HepG2 (cell line): ENCODE data around the gene MIDN. TPM values are rescaled to one million over a fixed set of nuclear protein-coding genes. Genes with fewer than 3 reads are reported as not detected.

Experiments
- ATAC-seq: fragments of 200-7000 bp; cut with Tn5 transposase; 3 replicates; pipeline ENCODE4 v1.9.1; 2020; ENCODE audit warnings: mild to moderate bottlenecking, moderate library complexity
- BruUV-seq: library from RNA; stranded (reverse); fragments of 400-500 nt; replicated peaks from 2 replicates; lab custom pipeline; 2021; lab: Mats Ljungman, UMichigan
- CTCF ChIA-PET: fragments of 300-600 bp; formaldehyde crosslinking; extraction: SDS; loops from one replicate; lab custom pipeline; 2021; ENCODE audit warnings: low total read pairs, inconsistent platforms, low intra/inter-chr PET ratio; lab: Yijun Ruan, JAX
- POLR2A ChIA-PET: fragments of 350-600 bp; sonication (Branson Sonifier 250); formaldehyde crosslinking; loops from one replicate; lab custom pipeline; 2020; ENCODE audit warnings: antibody characterized with exemption, inconsistent platforms; lab: Yijun Ruan, JAX
- DNase-seq: peaks from one replicate; pipeline ENCODE4 v3.0.0-alpha.2; 2015; ENCODE audit warnings: low spot score
- FAIRE-seq: peaks from 3 replicates; lab custom pipeline; 2011; peaks lifted over from hg19 to GRCh38; lab: Jason Lieb, UNC
- H2AFZ ChIP-seq: one replicate; pipeline ENCODE4 v1.6.1; 2011; ENCODE audit warnings: low read length, inconsistent platforms
- H3K27ac ChIP-seq: fragments of 300-600 bp; 3 replicates; pipeline ENCODE4 v1.8.0; 2011; ENCODE audit warnings: mixed run types, mild to moderate bottlenecking, mixed read lengths, low read length, inconsistent platforms; ENCODE audit not compliant: insufficient read depth; ENCODE audit errors: extremely low read length
- H3K27me3 ChIP-seq, 2 experiments: fragments of 200-600 bp in 1 of 2; 2 replicates in 1 of 2; 3 replicates in 1 of 2; pipeline versions ENCODE4 v1.6.0 to v1.8.0; 2011; ENCODE audit warnings: low read length in 2 of 2, mild to moderate bottlenecking in 2 of 2, moderate library complexity in 2 of 2, inconsistent platforms in 1 of 2; ENCODE audit not compliant: insufficient read depth in 2 of 2, control insufficient read depth in 1 of 2
- H3K36me3 ChIP-seq, 2 experiments: fragments of 200-600 bp in 1 of 2; replicated peaks in 1 of 2; 2 replicates in 1 of 2; 3 replicates in 1 of 2; pipeline versions ENCODE4 v1.5.1 to v1.8.0; 2011; ENCODE audit warnings: low read length in 2 of 2, inconsistent platforms in 1 of 2; ENCODE audit not compliant: insufficient read depth in 2 of 2, control insufficient read depth in 1 of 2
- H3K4me1 ChIP-seq: 2 replicates; pipeline ENCODE4 v1.5.1; 2012; ENCODE audit warnings: low read length, inconsistent platforms; ENCODE audit not compliant: insufficient read depth
- H3K4me2 ChIP-seq: 2 replicates; pipeline ENCODE4 v1.6.0; 2011; ENCODE audit warnings: low read depth, low read length, inconsistent platforms
- H3K4me3 ChIP-seq, 3 experiments: fragments of 200-600 bp in 1 of 3; sonication (generic), shearing (Covaris generic) in 1 of 3; replicated peaks in 1 of 3; 2 replicates each; pipeline ENCODE4 v1.5.1; 2011 to 2016; ENCODE audit warnings: low read length in 3 of 3, inconsistent platforms in 2 of 3, low read depth in 2 of 3, mild to moderate bottlenecking in 2 of 3, control low read depth in 1 of 3, mixed read lengths in 1 of 3; ENCODE audit not compliant: insufficient read depth in 1 of 3
- H3K79me2 ChIP-seq: one replicate; pipeline ENCODE4 v1.6.1; 2011; ENCODE audit warnings: low read length, inconsistent platforms; ENCODE audit not compliant: insufficient read depth
- H3K9ac ChIP-seq: 2 replicates; pipeline ENCODE4 v1.6.0; 2011; ENCODE audit warnings: mild to moderate bottlenecking, low read depth, low read length, inconsistent platforms; ENCODE audit not compliant: insufficient read depth
- H3K9me3 ChIP-seq: 2 replicates; pipeline ENCODE4 v1.5.1; 2012; ENCODE audit warnings: mild to moderate bottlenecking, low read length
- H4K20me1 ChIP-seq: 2 replicates; pipeline ENCODE4 v1.6.0; 2011; ENCODE audit warnings: inconsistent platforms, mild to moderate bottlenecking, low read length, moderate library complexity; ENCODE audit not compliant: insufficient read depth
- PRDM15 ChIP-seq: sonication (generic); formaldehyde crosslinking; IDR thresholded peaks from 2 replicates; pipeline ENCODE4 v1.4.0; 2020; ENCODE audit warnings: missing genetic modification reagents
- TEAD3 ChIP-seq: optimal IDR thresholded peaks from 2 replicates; pipeline ENCODE3; 2016; ENCODE audit warnings: borderline replicate concordance
- YEATS4 ChIP-seq: sonication (generic); formaldehyde crosslinking; IDR thresholded peaks from 2 replicates; pipeline ENCODE4 v1.4.0; 2020; ENCODE audit warnings: missing genetic modification reagents, borderline replicate concordance
- ZNF121 ChIP-seq: sonication (generic); formaldehyde crosslinking; IDR thresholded peaks from 2 replicates; pipeline ENCODE4 v1.5.0; 2020; ENCODE audit warnings: mild to moderate bottlenecking, missing genetic modification reagents
- WGBS: methylation state at CpG from one replicate; pipeline ENCODE4 v1.1.6; 2017; ENCODE audit warnings: low lambda C conversion rate; 5-methylcytosine and 5-hydroxymethylcytosine counted together
- in situ Hi-C: cut with HindIII; loops from 2 replicates; pipeline ENCODE4 v1.10.0; 2017; ENCODE audit warnings: low pct_unique_long_range_greater_than_20kb; ENCODE audit not compliant: extremely low pct_ligation_motif_present
- intact Hi-C: fragments of 100-400 bp; cut with micrococcal nuclease; formaldehyde crosslinking; loops from one replicate; pipeline ENCODE4 v1.10.0; 2022; ENCODE audit not compliant: unreplicated experiment
- polyA plus RNA-seq, 8 experiments: library from polyadenylated mRNA; depleted of rRNA in 3 of 8; stranded (reverse) in 7 of 8; unstranded in 1 of 8; fragments of >200 nt; fragmentation: Illumina TruSeq in 4 of 8; extraction: Trizol in 4 of 8; gene quantifications; 2 replicates each; pipeline versions ENCODE4 v1.2.1 to v1.2.3, GENCODE V29; 2011 to 2016; ENCODE audit warnings: low read depth in 4 of 8, missing spikeins in 1 of 8, mixed read lengths in 1 of 8; ENCODE audit not compliant: insufficient read depth in 1 of 8
- total RNA-seq, 5 experiments: library from RNA; depleted of rRNA; stranded (reverse); fragments of >200 nt; fragmentation: Illumina TruSeq; extraction: Trizol; gene quantifications; 2 replicates each; pipeline ENCODE4 v1.2.3, GENCODE V29; 2016; ENCODE audit warnings: low read depth in 1 of 5
- TF ChIP-seq, protein P1 (sequence below): sonication (generic); formaldehyde crosslinking; IDR thresholded peaks from 2 replicates; pipeline ENCODE4 v1.4.0; 2020; ENCODE audit warnings: missing genetic modification reagents

Gene MIDN
- total and polyA plus RNA-seq, 2 of the 13 experiments (the other 11 are each of a cell fraction or from before 2014, with no cell fraction given), result 8.4 to 18.0 TPM

DNA sequence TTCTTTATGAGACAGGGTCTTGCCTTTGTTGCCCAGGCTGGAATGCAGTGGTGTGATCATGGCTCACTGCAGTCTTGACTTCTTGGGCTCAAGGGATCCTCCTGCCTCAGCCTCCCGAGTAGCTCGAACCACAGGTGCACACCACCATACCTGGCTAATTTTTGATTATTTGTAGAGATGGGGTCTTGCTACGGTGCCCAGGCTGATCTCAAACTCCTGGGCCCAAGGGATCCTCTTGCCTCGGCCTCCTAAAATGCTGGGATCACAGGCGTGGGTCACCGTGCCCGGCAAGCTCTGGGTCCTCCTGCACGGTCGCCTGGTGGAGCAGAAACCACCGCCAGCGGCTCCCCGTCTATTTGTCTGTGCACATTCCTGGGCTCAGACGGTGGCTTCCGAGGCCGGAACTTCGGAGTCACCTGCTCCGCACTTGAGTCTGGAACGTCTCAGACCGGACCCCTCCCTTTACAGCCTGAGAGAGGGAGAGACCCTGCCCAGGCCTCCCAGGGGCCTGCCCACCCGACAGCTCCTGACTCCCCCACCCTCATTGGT is 59.4 kb downstream of the MIDN start:
- in situ Hi-C loops, result no loop called here
- BruUV-seq, result no TSS peak
- 38% methylated on average over 12 of the region's 20 CpGs for WGBS
- FAIRE-seq (no peak), ATAC-seq (no peak), DNase-seq (no peak)
- no peak overlapping the region for H3K4me3 ChIP-seq
- H3K27ac ChIP-seq, result no peak overlapping the region
- H3K4me1 ChIP-seq, result peaks cover 52% of the 10 kb centered on the region
- TF ChIP-seq, protein P1, sequence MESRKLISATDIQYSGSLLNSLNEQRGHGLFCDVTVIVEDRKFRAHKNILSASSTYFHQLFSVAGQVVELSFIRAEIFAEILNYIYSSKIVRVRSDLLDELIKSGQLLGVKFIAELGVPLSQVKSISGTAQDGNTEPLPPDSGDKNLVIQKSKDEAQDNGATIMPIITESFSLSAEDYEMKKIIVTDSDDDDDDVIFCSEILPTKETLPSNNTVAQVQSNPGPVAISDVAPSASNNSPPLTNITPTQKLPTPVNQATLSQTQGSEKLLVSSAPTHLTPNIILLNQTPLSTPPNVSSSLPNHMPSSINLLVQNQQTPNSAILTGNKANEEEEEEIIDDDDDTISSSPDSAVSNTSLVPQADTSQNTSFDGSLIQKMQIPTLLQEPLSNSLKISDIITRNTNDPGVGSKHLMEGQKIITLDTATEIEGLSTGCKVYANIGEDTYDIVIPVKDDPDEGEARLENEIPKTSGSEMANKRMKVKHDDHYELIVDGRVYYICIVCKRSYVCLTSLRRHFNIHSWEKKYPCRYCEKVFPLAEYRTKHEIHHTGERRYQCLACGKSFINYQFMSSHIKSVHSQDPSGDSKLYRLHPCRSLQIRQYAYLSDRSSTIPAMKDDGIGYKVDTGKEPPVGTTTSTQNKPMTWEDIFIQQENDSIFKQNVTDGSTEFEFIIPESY, result peak; percentile 44; the same call in 1 of the 2 replicates
- TF ChIP-seq TEAD3 (peak; percentile 48), PRDM15 (CRISPR knock-in tag) (peak; percentile 50; the same call in 1 of the 2 replicates), YEATS4 (CRISPR knock-in tag) (no peak), ZNF121 (CRISPR knock-in tag) (peak; percentile 73; the same call in 1 of the 2 replicates)
- H3K9me3 ChIP-seq, result no peaks in the 10 kb centered on the region
- CTCF ChIA-PET, result no interaction called here
- intact Hi-C loops, result no loop called here
- no peaks in the 10 kb centered on the region for H3K79me2 ChIP-seq
- H3K4me2 ChIP-seq, result no peak overlapping the region
- H3K36me3 ChIP-seq, result no peaks in the 10 kb centered on the region
- POLR2A ChIA-PET, result interaction anchor here (1.2 to 1.8 kb wide), 2 partner anchors 16 to 39 kb away, joined by 3 to 4 read pairs; partner anchors contain the start of gene CIRBP
- peaks cover 0 to 3% of the 10 kb centered on the region in 2 experiments; a peak in 1 of 5 replicates for H3K27me3 ChIP-seq
- no peaks in the 10 kb centered on the region for H4K20me1 ChIP-seq
- no peak overlapping the region for H2AFZ ChIP-seq
- no peak overlapping the region for H3K9ac ChIP-seq
